HepG2 (cell line): Measurements from ENCODE around the gene DGAT2. TPM values are rescaled to one million over a fixed set of nuclear protein-coding genes. Genes with fewer than 3 reads are reported as not detected.

Experiments
- ATRX ChIP-seq: sonication (generic); formaldehyde crosslinking; IDR thresholded peaks from 2 replicates; pipeline ENCODE4 v1.4.0; 2020; ENCODE audit warnings: missing genetic modification reagents, borderline replicate concordance
- CBX1 ChIP-seq: IDR thresholded peaks from one replicate; pipeline ENCODE4 v1.6.1; 2016; ENCODE audit warnings: antibody characterized with exemption, low read depth
- FOXJ3 ChIP-seq: sonication (generic); formaldehyde crosslinking; IDR thresholded peaks from 2 replicates; pipeline ENCODE4 v1.4.0; 2020; ENCODE audit warnings: missing genetic modification reagents, mild to moderate bottlenecking, borderline replicate concordance
- GPN1 ChIP-seq: sonication (generic); formaldehyde crosslinking; IDR thresholded peaks from 2 replicates; pipeline ENCODE4 v1.5.1; 2020; ENCODE audit warnings: missing genetic modification reagents, borderline replicate concordance
- HHEX ChIP-seq: IDR thresholded peaks from 2 replicates; pipeline ENCODE4 v1.6.1; 2016; ENCODE audit warnings: control low read depth
- HNF4A ChIP-seq: sonication (generic); formaldehyde crosslinking; IDR thresholded peaks from 2 replicates; pipeline ENCODE4 v1.4.0; 2020; ENCODE audit warnings: missing genetic modification reagents
- HNF4G ChIP-seq, 2 experiments: sonication (generic) in 1 of 2; formaldehyde crosslinking in 1 of 2; IDR thresholded peaks; 2 replicates each; pipeline versions ENCODE4 v1.4.0 to v1.6.1; 2011 to 2020; ENCODE audit warnings: borderline replicate concordance in 2 of 2, low read depth in 2 of 2, mild to moderate bottlenecking in 2 of 2, low read length in 1 of 2, missing genetic modification reagents in 1 of 2, moderate library complexity in 1 of 2
- HNRNPL ChIP-seq: fragments of 200-400 bp; formaldehyde crosslinking; IDR thresholded peaks from 2 replicates; pipeline ENCODE4 v1.6.1; 2017; ENCODE audit warnings: mild to moderate bottlenecking, low read depth, low read length
- KDM2A ChIP-seq: sonication (generic); formaldehyde crosslinking; IDR thresholded peaks from 2 replicates; pipeline ENCODE4 v1.4.0; 2020; ENCODE audit warnings: low read depth, missing genetic modification reagents, borderline replicate concordance
- MED13 ChIP-seq: sonication (generic); formaldehyde crosslinking; IDR thresholded peaks from 2 replicates; pipeline ENCODE4 v1.5.0; 2020; ENCODE audit warnings: missing genetic modification reagents
- NCOA2 ChIP-seq: sonication (generic); formaldehyde crosslinking; IDR thresholded peaks from 2 replicates; pipeline ENCODE4 v1.8.0; 2022; ENCODE audit warnings: inconsistent platforms
- NFKBIZ ChIP-seq: IDR thresholded peaks from 2 replicates; pipeline ENCODE4 v1.6.1; 2018; ENCODE audit warnings: missing genetic modification reagents, missing compliant biosample characterization
- PLSCR1 ChIP-seq: sonication (generic); formaldehyde crosslinking; IDR thresholded peaks from 2 replicates; pipeline ENCODE4 v1.5.0; 2020; ENCODE audit warnings: missing genetic modification reagents, mild to moderate bottlenecking, borderline replicate concordance
- POLR2AphosphoS5 ChIP-seq: IDR thresholded peaks from 2 replicates; pipeline ENCODE4 v1.6.1; 2012; ENCODE audit warnings: low read depth, low read length
- RARG ChIP-seq: sonication (generic); formaldehyde crosslinking; IDR thresholded peaks from 2 replicates; pipeline ENCODE4 v1.4.0; 2020; ENCODE audit warnings: low read depth, mild to moderate bottlenecking, missing genetic modification reagents
- SIN3A ChIP-seq: IDR thresholded peaks from 2 replicates; pipeline ENCODE4 v1.6.1; 2011; ENCODE audit warnings: low read depth, mild to moderate bottlenecking, control low read depth, low read length, borderline replicate concordance
- SIN3B ChIP-seq: fragments of 150-350 bp; IDR thresholded peaks from 2 replicates; pipeline ENCODE4 v1.6.1; 2014; ENCODE audit warnings: low read length
- SMAD9 ChIP-seq: sonication (generic); formaldehyde crosslinking; IDR thresholded peaks from 2 replicates; pipeline ENCODE4 v1.5.1; 2020; ENCODE audit warnings: mild to moderate bottlenecking, missing genetic modification reagents
- SMC3 ChIP-seq: IDR thresholded peaks from 2 replicates; pipeline ENCODE4 v1.6.1; 2011; ENCODE audit warnings: low read length, improper control_type of control experiment
- SNAI1 ChIP-seq: sonication (generic); formaldehyde crosslinking; IDR thresholded peaks from 2 replicates; pipeline ENCODE4 v1.5.0; 2020; ENCODE audit warnings: mild to moderate bottlenecking, missing genetic modification reagents, borderline replicate concordance
- TSC22D2 ChIP-seq: sonication (generic); formaldehyde crosslinking; IDR thresholded peaks from 2 replicates; pipeline ENCODE4 v1.5.1; 2020; ENCODE audit warnings: missing genetic modification reagents, mild to moderate bottlenecking, borderline replicate concordance
- ZFP36L2 ChIP-seq: sonication (generic); formaldehyde crosslinking; IDR thresholded peaks from 2 replicates; pipeline ENCODE4 v1.4.0; 2020; ENCODE audit warnings: missing genetic modification reagents
- ZNF350 ChIP-seq: sonication (generic); formaldehyde crosslinking; IDR thresholded peaks from 2 replicates; pipeline ENCODE4 v1.4.0; 2020; ENCODE audit warnings: mild to moderate bottlenecking, low read depth, missing genetic modification reagents, borderline replicate concordance
- ZNF367 ChIP-seq: sonication (generic); formaldehyde crosslinking; IDR thresholded peaks from 2 replicates; pipeline ENCODE4 v1.4.0; 2020; ENCODE audit warnings: missing genetic modification reagents, borderline replicate concordance
- ZNF563 ChIP-seq: sonication (generic); formaldehyde crosslinking; IDR thresholded peaks from 2 replicates; pipeline ENCODE4 v1.8.0; 2022; ENCODE audit warnings: mild to moderate bottlenecking, moderate library complexity, missing genetic modification reagents
- ZNF577 ChIP-seq: sonication (generic); formaldehyde crosslinking; IDR thresholded peaks from 2 replicates; pipeline ENCODE4 v1.4.0; 2020; ENCODE audit warnings: mild to moderate bottlenecking, low read depth, missing genetic modification reagents, borderline replicate concordance
- ZNF598 ChIP-seq: sonication (generic); formaldehyde crosslinking; IDR thresholded peaks from 2 replicates; pipeline ENCODE4 v1.5.1; 2020; ENCODE audit warnings: mild to moderate bottlenecking, missing genetic modification reagents, borderline replicate concordance
- ZNF737 ChIP-seq: sonication (generic); formaldehyde crosslinking; IDR thresholded peaks from 2 replicates; pipeline ENCODE4 v1.5.0; 2020; ENCODE audit warnings: missing genetic modification reagents, mild to moderate bottlenecking, borderline replicate concordance
- ZNF83 ChIP-seq: sonication (generic); formaldehyde crosslinking; IDR thresholded peaks from 2 replicates; pipeline ENCODE4 v1.4.0; 2020; ENCODE audit warnings: missing genetic modification reagents, mild to moderate bottlenecking, borderline replicate concordance
- polyA plus RNA-seq, 8 experiments: library from polyadenylated mRNA; depleted of rRNA in 3 of 8; stranded (reverse) in 7 of 8; unstranded in 1 of 8; fragments of >200 nt; fragmentation: Illumina TruSeq in 4 of 8; extraction: Trizol in 4 of 8; gene quantifications; 2 replicates each; pipeline versions ENCODE4 v1.2.1 to v1.2.3, GENCODE V29; 2011 to 2016; ENCODE audit warnings: low read depth in 4 of 8, missing spikeins in 1 of 8, mixed read lengths in 1 of 8; ENCODE audit not compliant: insufficient read depth in 1 of 8
- total RNA-seq, 5 experiments: library from RNA; depleted of rRNA; stranded (reverse); fragments of >200 nt; fragmentation: Illumina TruSeq; extraction: Trizol; gene quantifications; 2 replicates each; pipeline ENCODE4 v1.2.3, GENCODE V29; 2016; ENCODE audit warnings: low read depth in 1 of 5
- TF ChIP-seq, protein P1 (sequence below): sonication (generic); formaldehyde crosslinking; IDR thresholded peaks from 2 replicates; pipeline ENCODE4 v1.4.0; 2020; ENCODE audit warnings: missing genetic modification reagents

DGAT2 gene
- total and polyA plus RNA-seq, 2 of the 13 experiments (the other 11 are each of a cell fraction or from before 2014, with no cell fraction given) = 39.0 to 65.6 TPM

DNA sequence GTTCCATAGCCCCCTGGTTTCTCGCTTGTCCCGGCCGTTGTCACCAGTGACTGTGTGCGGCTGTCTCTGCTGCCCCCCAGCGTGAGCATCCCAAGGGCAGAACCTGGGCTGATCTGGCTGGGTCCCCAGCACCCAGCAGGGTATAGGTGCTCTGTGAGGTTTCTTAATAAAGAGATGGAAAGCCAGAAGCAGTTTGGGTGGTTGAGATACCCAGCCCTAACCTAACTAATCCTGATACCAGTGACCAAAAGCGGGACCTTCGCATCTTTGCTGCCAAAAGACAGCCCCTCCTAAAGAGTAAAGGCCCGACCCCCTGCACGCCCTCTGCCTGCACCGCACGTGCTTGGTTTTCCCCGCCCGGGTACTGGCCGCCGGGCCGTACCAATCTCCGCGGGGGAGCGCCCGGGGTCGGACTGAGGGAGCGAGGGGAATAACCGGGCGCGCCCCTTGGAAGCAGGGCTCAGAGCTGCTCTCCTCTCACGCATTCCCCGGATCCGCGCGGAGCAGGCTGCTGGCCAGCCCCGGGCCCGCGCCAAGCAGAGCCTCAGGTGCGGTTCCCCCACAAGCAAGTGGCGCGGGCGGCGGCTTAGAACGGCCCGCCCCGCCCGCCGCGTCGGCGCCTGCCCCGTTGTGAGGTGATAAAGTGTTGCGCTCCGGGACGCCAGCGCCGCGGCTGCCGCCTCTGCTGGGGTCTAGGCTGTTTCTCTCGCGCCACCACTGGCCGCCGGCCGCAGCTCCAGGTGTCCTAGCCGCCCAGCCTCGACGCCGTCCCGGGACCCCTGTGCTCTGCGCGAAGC lies at the start of gene DGAT2 (continued):
- peak; percentile 77 for TF ChIP-seq KDM2A (CRISPR knock-in tag)
- peak; percentile 89; the same call in 1 of the 2 replicates for TF ChIP-seq ZNF598 (CRISPR knock-in tag)
- TF ChIP-seq ATRX = no peak
- peak; percentile 68; the same call in 1 of the 2 replicates for TF ChIP-seq ZNF563 (CRISPR knock-in tag)
- TF ChIP-seq CBX1 = peak; percentile 66
- TF ChIP-seq ZNF577 (CRISPR knock-in tag) = no peak
- no peak for TF ChIP-seq ZNF350 (CRISPR knock-in tag)
- no peak for TF ChIP-seq SNAI1
- no peak for TF ChIP-seq HNF4G (IDR thresholded peaks at IDR 0.05; ENCODE audit: borderline replicate concordance, low read depth, low read length)
- no peak for TF ChIP-seq HNF4G (CRISPR knock-in tag; IDR thresholded peaks at IDR 0.05; ENCODE audit: borderline replicate concordance, low read depth)
- TF ChIP-seq HNRNPL = peak; percentile 51; the same call in 1 of the 2 replicates
- peak; percentile 71 for TF ChIP-seq MED13
- TF ChIP-seq ZNF83 (CRISPR knock-in tag) = no peak
- TF ChIP-seq, protein P1, sequence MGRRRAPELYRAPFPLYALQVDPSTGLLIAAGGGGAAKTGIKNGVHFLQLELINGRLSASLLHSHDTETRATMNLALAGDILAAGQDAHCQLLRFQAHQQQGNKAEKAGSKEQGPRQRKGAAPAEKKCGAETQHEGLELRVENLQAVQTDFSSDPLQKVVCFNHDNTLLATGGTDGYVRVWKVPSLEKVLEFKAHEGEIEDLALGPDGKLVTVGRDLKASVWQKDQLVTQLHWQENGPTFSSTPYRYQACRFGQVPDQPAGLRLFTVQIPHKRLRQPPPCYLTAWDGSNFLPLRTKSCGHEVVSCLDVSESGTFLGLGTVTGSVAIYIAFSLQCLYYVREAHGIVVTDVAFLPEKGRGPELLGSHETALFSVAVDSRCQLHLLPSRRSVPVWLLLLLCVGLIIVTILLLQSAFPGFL = peak; percentile 85; the same call in 1 of the 2 replicates
- TF ChIP-seq NCOA2 = peak; percentile 48; the same call in 1 of the 2 replicates
- no peak for TF ChIP-seq RARG (CRISPR knock-in tag)
- no peak for TF ChIP-seq SMC3
- TF ChIP-seq TSC22D2 (CRISPR knock-in tag) = peak; percentile 46; the same call in 1 of the 2 replicates
- TF ChIP-seq GPN1 (CRISPR knock-in tag) = no peak
- TF ChIP-seq ZFP36L2 (CRISPR knock-in tag) = no peak
- TF ChIP-seq HHEX = no peak
- peak; percentile 64 for TF ChIP-seq POLR2AphosphoS5
- 0 out of 2 replicates have a peak, but pooled peaks have one; percentile 54 for TF ChIP-seq NFKBIZ (CRISPR knock-in tag)
- no peak for TF ChIP-seq PLSCR1 (CRISPR knock-in tag)
- TF ChIP-seq ZNF367 (CRISPR knock-in tag) = peak; percentile 71; the same call in 1 of the 2 replicates
- TF ChIP-seq SMAD9 = peak; percentile 97
- TF ChIP-seq FOXJ3 = peak; percentile 67; the same call in 1 of the 2 replicates
- TF ChIP-seq SIN3A = no peak
- 0 out of 2 replicates have a peak, but pooled peaks have one; percentile 29 for TF ChIP-seq HNF4A (CRISPR knock-in tag)
- TF ChIP-seq ZNF737 = no peak; the same call in 1 of the 2 replicates
- TF ChIP-seq SIN3B = no peak
